Stimulated activated memory B cell treated with anti-CD40 and anti-IgM and Interleukin-4, amounts not matched to agents 10 μg/mL and 1 μg/mL and 100 μg/mL, for 72 hours (primary cell): ENCODE measurements around the gene ST8SIA5.

Source experiments
- ATAC-seq: fragments of 150-1000 bp; cut with Tn5 transposase; 2 replicates; pipeline ENCODE4 v1.10.0; 2021
- H3K27ac Mint-ChIP-seq: one replicate; pipeline ENCODE4 v1.8.0; 2022; ENCODE audit warnings: mild to moderate bottlenecking, mixed read lengths
- H3K27me3 Mint-ChIP-seq: one replicate; pipeline ENCODE4 v1.8.0; 2022; ENCODE audit warnings: mixed read lengths
- H3K36me3 Mint-ChIP-seq: one replicate; pipeline ENCODE4 v1.8.0; 2022; ENCODE audit warnings: mixed read lengths
- H3K4me1 Mint-ChIP-seq: one replicate; pipeline ENCODE4 v1.8.0; 2022; ENCODE audit warnings: mixed read lengths
- H3K4me3 Mint-ChIP-seq: one replicate; pipeline ENCODE4 v1.8.0; 2022; ENCODE audit warnings: mild to moderate bottlenecking, moderate library complexity, mixed read lengths
- H3K9me3 Mint-ChIP-seq: one replicate; pipeline ENCODE4 v1.8.0; 2022; ENCODE audit warnings: mixed read lengths

ST8SIA5 gene

GRCh38 chr18:46755315-46756024 lies 1.4 kb downstream of the ST8SIA5 start:
- ATAC-seq = no peak
- Mint-ChIP-seq H3K27ac (no peak overlapping the region), H3K9me3 (no peaks in the 10 kb centered on the region), H3K27me3 (peaks cover 71% of the 10 kb centered on the region), H3K4me1 (peaks cover 31% of the 10 kb centered on the region), H3K4me3 (no peak overlapping the region), H3K36me3 (no peaks in the 10 kb centered on the region)

- H3K4me3 Mint-ChIP-seq = no peak overlapping the region
- H3K27me3 Mint-ChIP-seq = peaks cover 71% of the 10 kb centered on the region
- no peaks in the 10 kb centered on the region for H3K36me3 Mint-ChIP-seq
- ATAC-seq = no peak
- no peak overlapping the region for H3K27ac Mint-ChIP-seq
- peaks cover 31% of the 10 kb centered on the region for H3K4me1 Mint-ChIP-seq
- H3K9me3 Mint-ChIP-seq = no peaks in the 10 kb centered on the region
Observed at GRCh38 chr18:46754661-46755292, 2.1 kb downstream of the ST8SIA5 start.

- ATAC-seq = peak; percentile 35
- peaks cover 65% of the 10 kb centered on the region for H3K27me3 Mint-ChIP-seq
- no peak overlapping the region for H3K4me3 Mint-ChIP-seq
- peaks cover 31% of the 10 kb centered on the region for H3K4me1 Mint-ChIP-seq
- H3K27ac Mint-ChIP-seq = no peak overlapping the region
- no peaks in the 10 kb centered on the region for H3K36me3 Mint-ChIP-seq
- no peaks in the 10 kb centered on the region for H3K9me3 Mint-ChIP-seq
Observed at GRCh38 chr18:46754188-46754587, 2.7 kb downstream of the ST8SIA5 start.

- Mint-ChIP-seq H3K27ac (no peak overlapping the region), H3K9me3 (no peaks in the 10 kb centered on the region), H3K27me3 (peaks cover 47% of the 10 kb centered on the region), H3K4me1 (peaks cover 20% of the 10 kb centered on the region), H3K36me3 (no peaks in the 10 kb centered on the region), H3K4me3 (no peak overlapping the region)
- peak; percentile 14 for ATAC-seq
Observed at GRCh38 chr18:46751882-46752281, 5.0 kb downstream of the ST8SIA5 start.

- H3K9me3 Mint-ChIP-seq = no peaks in the 10 kb centered on the region
- no peak overlapping the region for H3K4me3 Mint-ChIP-seq
- H3K27me3 Mint-ChIP-seq = peaks cover 51% of the 10 kb centered on the region
- peaks cover 14% of the 10 kb centered on the region for H3K4me1 Mint-ChIP-seq
- H3K27ac Mint-ChIP-seq = no peak overlapping the region
- no peaks in the 10 kb centered on the region for H3K36me3 Mint-ChIP-seq
- no peak for ATAC-seq
Observed at GRCh38 chr18:46750626-46751025, 6.2 kb downstream of the ST8SIA5 start.

- Mint-ChIP-seq H3K9me3 (no peaks in the 10 kb centered on the region), H3K36me3 (no peaks in the 10 kb centered on the region), H3K27me3 (peaks cover 51% of the 10 kb centered on the region), H3K4me1 (no peaks in the 10 kb centered on the region), H3K4me3 (no peak overlapping the region), H3K27ac (no peak overlapping the region)
- ATAC-seq = no peak
Observed at GRCh38 chr18:46748466-46748865, 8.4 kb downstream of the ST8SIA5 start.

GRCh38 chr18:46740046-46740445 lies 16.8 kb downstream of the ST8SIA5 start:
- H3K4me3 Mint-ChIP-seq = no peak overlapping the region
- no peak for ATAC-seq
- no peaks in the 10 kb centered on the region for H3K36me3 Mint-ChIP-seq
- H3K27me3 Mint-ChIP-seq = peaks cover 76% of the 10 kb centered on the region
- no peak overlapping the region for H3K27ac Mint-ChIP-seq
- H3K9me3 Mint-ChIP-seq = peaks cover 7% of the 10 kb centered on the region
- no peaks in the 10 kb centered on the region for H3K4me1 Mint-ChIP-seq

GRCh38 chr18:46738491-46738890 lies 18.4 kb downstream of the ST8SIA5 start:
- Mint-ChIP-seq H3K4me3 (no peak overlapping the region), H3K27me3 (peaks cover 60% of the 10 kb centered on the region), H3K9me3 (peaks cover 7% of the 10 kb centered on the region), H3K27ac (no peak overlapping the region), H3K36me3 (no peaks in the 10 kb centered on the region), H3K4me1 (no peaks in the 10 kb centered on the region)
- no peak for ATAC-seq

GRCh38 chr18:46736736-46737135 lies 20.1 kb downstream of the ST8SIA5 start:
- H3K4me1 Mint-ChIP-seq = no peaks in the 10 kb centered on the region
- ATAC-seq = no peak
- peaks cover 48% of the 10 kb centered on the region for H3K27me3 Mint-ChIP-seq
- H3K36me3 Mint-ChIP-seq = no peaks in the 10 kb centered on the region
- H3K4me3 Mint-ChIP-seq = no peak overlapping the region
- peaks cover 5% of the 10 kb centered on the region for H3K9me3 Mint-ChIP-seq
- no peak overlapping the region for H3K27ac Mint-ChIP-seq

- Mint-ChIP-seq H3K4me1 (no peaks in the 10 kb centered on the region), H3K27me3 (peaks cover 48% of the 10 kb centered on the region), H3K36me3 (no peaks in the 10 kb centered on the region), H3K9me3 (peaks cover 5% of the 10 kb centered on the region), H3K27ac (no peak overlapping the region), H3K4me3 (no peak overlapping the region)
- no peak for ATAC-seq
Observed at GRCh38 chr18:46736135-46736534, 20.7 kb downstream of the ST8SIA5 start.

GRCh38 chr18:46734981-46735380 lies 21.9 kb downstream of the ST8SIA5 start:
- Mint-ChIP-seq H3K27me3 (peaks cover 42% of the 10 kb centered on the region), H3K4me3 (no peak overlapping the region), H3K4me1 (no peaks in the 10 kb centered on the region), H3K9me3 (peaks cover 3% of the 10 kb centered on the region), H3K36me3 (no peaks in the 10 kb centered on the region), H3K27ac (no peak overlapping the region)
- no peak for ATAC-seq

GRCh38 chr18:46733872-46734271 lies 23.0 kb downstream of the ST8SIA5 start:
- no peaks in the 10 kb centered on the region for H3K4me1 Mint-ChIP-seq
- no peak for ATAC-seq
- peaks cover 39% of the 10 kb centered on the region for H3K27me3 Mint-ChIP-seq
- H3K4me3 Mint-ChIP-seq = no peak overlapping the region
- no peak overlapping the region for H3K27ac Mint-ChIP-seq
- peaks cover 9% of the 10 kb centered on the region for H3K9me3 Mint-ChIP-seq
- H3K36me3 Mint-ChIP-seq = no peaks in the 10 kb centered on the region

GRCh38 chr18:46732801-46733200 lies 24.1 kb downstream of the ST8SIA5 start:
- Mint-ChIP-seq H3K27me3 (peaks cover 32% of the 10 kb centered on the region), H3K36me3 (no peaks in the 10 kb centered on the region), H3K4me1 (no peaks in the 10 kb centered on the region), H3K4me3 (no peak overlapping the region), H3K27ac (no peak overlapping the region), H3K9me3 (peaks cover 9% of the 10 kb centered on the region)
- no peak for ATAC-seq

- no peak for ATAC-seq
- Mint-ChIP-seq H3K27me3 (peaks cover 26% of the 10 kb centered on the region), H3K9me3 (peaks cover 9% of the 10 kb centered on the region), H3K4me3 (no peak overlapping the region), H3K4me1 (no peaks in the 10 kb centered on the region), H3K27ac (no peak overlapping the region), H3K36me3 (no peaks in the 10 kb centered on the region)
Observed at GRCh38 chr18:46732201-46732600, 24.7 kb downstream of the ST8SIA5 start.

GRCh38 chr18:46731316-46731715 lies 25.5 kb downstream of the ST8SIA5 start:
- Mint-ChIP-seq H3K4me1 (no peaks in the 10 kb centered on the region), H3K9me3 (peaks cover 9% of the 10 kb centered on the region), H3K4me3 (no peak overlapping the region), H3K36me3 (no peaks in the 10 kb centered on the region), H3K27ac (no peak overlapping the region), H3K27me3 (peaks cover 17% of the 10 kb centered on the region)
- ATAC-seq = no peak

- Mint-ChIP-seq H3K9me3 (peaks cover 9% of the 10 kb centered on the region), H3K27ac (no peak overlapping the region), H3K27me3 (peaks cover 12% of the 10 kb centered on the region), H3K4me1 (no peaks in the 10 kb centered on the region), H3K36me3 (no peaks in the 10 kb centered on the region), H3K4me3 (no peak overlapping the region)
- peak; percentile 17 for ATAC-seq
Observed at GRCh38 chr18:46728219-46728930, 28.5 kb downstream of the ST8SIA5 start.
